ENCODE results near the gene POLR2L.

POLR2L gene

GRCh38 chr11:837189-837989, 4.9 kb downstream of the POLR2L start:
- DNase-seq, result no peak

DNA sequence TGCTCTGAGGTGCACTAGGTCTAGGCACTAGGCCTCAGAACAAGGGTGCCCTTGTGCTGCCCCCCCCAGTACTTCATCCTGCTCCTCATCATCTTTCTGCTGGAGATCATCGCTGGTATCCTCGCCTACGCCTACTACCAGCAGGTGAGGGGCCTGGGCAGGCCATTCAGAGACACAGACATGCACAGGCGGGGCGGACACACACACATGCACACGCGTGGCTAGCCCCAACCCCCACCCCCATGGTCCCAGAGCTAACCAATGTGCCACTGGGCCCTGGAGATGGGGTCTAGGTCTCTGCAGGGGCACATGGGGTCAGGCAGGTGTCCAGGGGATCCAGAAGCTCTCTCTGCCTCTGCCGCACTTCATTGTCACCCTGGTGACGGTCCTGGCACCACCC, 5.6 kb downstream of the POLR2L start:
- DNase-seq, result no peak

GRCh38 chr11:836274-836673, 6.1 kb downstream of the POLR2L start:
- no peak for DNase-seq

DNA sequence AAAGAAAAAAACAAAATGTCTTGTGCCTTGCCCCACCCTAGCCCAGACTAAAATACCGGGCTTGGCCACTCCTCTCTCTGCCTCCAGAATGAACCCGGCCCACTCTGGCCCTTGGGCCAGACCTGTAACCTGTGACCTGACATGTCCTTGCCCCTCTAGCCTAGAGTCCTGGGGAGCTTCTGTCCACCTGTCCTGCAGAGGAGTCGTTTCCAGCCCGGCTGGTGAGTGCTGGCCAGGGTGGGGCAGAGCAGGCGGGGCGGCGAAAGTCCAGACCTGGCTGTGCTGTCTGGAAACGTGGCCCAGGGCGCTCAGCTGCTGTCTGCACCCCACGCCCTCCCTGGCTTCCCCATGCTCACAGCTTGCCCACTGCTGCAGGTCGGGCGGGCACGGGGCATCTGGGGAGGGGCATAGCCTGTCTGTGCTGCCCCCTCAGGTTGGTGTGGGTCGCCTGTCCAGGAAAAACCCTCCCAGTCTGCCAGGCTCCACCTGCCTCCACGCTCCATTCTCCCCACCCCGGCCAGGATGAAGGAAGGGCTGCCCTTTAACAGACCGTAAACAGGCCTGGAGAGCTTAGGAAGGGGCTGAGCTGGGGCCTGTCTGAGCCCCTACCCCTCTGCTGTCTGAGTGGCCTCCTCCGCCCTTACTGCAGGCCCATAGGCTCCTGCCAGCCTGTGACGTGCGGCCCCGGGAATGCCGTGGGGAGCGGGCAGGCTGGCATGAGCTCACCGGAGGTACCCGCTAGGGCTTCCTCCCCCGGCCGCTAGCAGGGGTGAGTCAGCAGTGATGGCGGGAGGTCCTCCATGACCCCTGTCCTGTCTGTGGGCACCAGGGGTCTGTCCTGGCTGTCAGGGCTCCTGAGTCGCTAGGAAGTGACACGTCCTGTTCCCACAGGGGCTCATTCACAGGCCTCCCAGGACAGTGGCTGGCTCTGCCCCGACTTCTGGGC, 7.7 kb downstream of the POLR2L start:
- no peak for DNase-seq

DNA sequence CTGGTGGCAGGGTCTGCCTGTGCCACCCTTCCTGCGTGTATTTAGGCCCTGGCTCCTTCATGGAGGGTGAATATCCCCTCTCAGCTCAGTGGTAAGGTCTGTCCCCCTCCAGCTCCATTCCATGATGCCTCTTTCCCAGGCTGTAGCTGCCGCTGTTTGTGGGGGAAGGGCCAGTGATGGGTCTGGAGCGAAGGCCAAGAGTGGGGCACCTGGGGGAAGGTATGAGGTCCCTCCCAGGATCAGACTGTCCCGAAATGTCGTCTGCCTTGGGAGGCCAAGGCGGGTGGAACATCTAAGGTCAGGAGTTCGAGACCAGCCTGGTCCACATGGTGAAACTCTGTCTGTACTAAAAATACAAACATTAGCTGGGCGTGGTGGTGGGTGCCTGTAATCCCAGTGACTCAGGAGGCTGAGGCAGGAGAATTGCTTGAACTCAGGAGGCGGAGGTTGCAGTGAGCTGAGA, 8.4 kb downstream of the POLR2L start:
- no peak for DNase-seq

DNA sequence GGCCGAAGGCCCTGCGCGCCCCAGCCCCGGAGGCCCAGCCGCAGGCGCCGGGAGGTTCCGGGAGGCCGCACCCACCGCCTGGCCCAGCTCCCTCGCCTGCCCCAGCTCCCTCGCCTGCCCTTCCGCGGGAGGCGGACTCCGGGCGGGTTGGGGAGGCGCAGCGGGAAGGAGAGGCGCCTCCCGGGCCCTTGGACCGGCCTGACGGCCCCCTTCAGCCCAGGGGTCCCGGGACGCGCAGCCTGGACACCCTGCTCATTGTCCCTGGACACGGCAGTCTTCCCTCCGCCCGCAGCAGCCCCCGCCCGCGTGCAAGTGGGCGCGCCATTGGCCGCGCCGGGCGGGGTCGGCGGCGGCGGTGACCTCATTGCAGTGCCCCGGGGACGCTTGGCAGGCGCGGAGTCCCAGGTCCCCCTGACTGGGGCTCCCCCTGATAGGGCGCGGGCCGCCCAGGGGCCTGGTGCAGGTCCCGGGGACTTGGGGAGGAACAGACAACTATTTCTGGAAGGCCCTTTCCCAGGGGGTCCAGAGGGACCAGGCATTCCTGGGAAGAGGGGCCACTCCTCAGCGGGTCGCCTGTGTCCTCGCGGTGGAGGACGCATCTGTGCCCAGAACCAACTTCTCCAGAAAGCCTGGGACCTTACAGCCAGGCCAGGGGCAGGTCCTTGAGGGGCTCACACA, 9.1 kb downstream of the POLR2L start:
- no peak for DNase-seq

DNA sequence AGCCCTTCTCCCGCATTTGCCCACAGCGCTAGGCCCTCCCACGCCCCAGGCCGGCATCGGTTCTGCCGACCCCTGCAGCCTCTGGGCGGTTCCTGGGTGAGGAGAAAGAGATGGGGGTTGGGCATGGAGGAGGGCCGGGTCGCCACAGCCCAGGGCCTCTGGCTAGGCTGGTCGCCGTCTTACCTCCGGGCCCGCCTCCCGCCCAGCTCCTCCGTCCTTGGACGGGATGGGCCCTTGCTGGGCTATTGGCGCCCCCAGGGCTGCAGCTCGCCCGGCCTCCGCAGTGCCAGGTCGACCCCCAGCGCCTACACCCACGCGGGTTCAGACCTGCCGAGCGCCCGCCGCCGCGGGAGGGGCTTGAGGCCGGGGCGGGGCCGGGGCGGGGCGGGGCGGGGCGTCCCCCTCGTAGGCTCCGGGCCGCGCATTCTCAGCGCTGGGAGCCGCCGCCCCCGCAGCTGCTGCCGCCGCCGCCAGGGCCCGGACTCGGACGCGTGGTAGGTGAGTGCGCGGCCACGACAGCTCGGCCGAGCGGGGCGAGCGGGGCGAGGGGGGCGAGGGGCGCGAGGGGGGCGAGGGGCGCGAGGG, 9.7 kb downstream of the POLR2L start, which contains the start of gene CD151:
Gene CD151 (plus strand): TSS at position 424 of the 585 bp plus-strand sequence. CDS start 3,118 bp downstream, outside the sequence.
- DNase-seq, result no peak

GRCh38 chr11:831961-832528, 10.3 kb downstream of the POLR2L start:
- no peak for DNase-seq

DNA sequence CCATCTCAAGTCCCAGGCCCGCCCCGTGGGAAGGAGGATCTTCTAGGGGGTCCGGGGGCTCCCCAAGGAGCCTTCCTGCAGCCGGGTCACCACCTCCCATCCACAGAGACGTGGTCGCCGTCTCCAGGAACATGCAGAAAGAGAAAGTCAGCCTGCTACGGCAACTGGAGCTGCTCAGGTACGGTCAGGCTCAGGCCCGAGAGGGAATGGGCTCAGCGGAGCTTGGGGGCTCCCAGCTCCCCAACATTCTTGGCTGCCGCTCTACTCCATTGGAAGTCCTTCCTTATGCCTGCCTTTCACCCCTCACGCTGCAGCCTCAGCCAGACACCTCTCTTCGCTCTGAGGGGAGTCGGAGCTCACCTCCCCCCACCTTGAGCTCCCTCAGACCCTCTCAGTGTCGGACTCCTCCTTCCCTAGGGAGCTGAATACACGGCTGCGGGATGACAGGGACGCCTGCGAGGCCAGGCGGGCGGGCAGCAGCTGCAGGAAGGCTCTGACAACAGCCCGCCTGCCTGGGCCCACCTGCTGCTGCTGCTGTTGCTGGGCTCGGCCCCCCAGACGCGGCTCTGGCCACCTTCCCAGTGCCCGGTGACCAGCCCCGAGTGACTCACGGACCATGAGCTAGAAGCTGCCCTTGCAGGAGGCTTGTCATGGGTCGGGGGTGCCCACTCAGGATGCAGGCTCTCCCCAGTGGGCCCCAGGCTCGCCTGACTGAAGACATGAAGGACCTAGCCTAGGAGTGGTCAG, 11.0 kb downstream of the POLR2L start:
- no peak for DNase-seq

- DNase-seq, result peak; percentile 84
Observed at GRCh38 chr11:830295-831117, 11.8 kb downstream of the POLR2L start.

- no peak for DNase-seq
Observed at GRCh38 chr11:829847-830294, 12.5 kb downstream of the POLR2L start.

DNA sequence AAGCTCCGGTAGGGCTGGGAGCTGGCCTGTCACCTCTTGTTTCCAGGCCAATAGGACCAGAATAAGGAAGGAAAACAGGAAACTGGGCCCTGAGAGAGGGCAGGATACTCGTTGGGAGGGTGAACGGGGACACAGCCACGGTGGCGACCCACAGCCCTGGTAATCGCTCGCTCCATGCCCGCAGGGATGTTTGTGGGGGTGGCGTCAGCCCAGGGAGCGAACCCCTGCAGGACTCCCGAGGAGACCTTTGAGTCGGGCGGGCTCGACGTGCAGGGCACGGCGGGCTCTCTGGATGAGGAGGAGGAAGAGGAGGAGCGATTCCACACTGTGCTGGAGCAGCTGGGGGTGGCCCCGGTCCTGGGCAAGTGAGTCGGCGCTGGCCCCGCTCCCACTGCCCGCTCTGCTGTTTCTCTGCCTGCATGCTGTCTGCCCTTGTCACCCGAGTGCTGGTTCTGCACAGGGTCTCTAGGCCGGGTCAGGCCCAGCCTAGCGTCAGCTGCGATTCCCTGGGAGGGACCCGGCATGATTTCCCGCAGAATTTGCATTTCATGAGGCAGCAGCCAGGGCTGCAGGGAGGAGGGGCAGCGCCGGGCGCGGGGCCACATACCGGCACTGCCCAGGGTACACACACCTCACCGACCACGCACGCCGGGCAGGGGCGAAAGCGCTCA, 13.0 kb downstream of the POLR2L start:
- DNase-seq, result peak; percentile 50

- no peak for DNase-seq
Observed at GRCh38 chr11:828506-829175, 13.7 kb downstream of the POLR2L start.

DNA sequence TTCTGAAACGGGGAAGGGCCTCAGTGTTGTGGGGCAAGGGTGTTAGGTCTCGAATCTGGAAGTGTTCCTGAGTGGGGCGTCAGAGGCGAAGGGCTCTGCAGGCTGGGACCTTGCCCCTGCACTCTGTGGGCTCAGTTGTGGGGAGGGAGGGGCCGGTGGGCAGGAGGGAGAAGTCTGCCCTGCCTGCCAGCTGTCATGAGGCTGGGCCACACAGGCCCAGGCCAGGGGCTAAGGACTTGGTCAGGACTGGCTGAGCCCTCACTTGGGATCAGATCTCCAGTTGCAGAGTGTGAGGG, 14.5 kb downstream of the POLR2L start, which contains the start of gene CRACR2B:
Gene CRACR2B (plus strand): TSS at position 23 of the 296 bp plus-strand sequence. CDS start 689 bp downstream, outside the sequence.
- DNase-seq, result no peak

DNA sequence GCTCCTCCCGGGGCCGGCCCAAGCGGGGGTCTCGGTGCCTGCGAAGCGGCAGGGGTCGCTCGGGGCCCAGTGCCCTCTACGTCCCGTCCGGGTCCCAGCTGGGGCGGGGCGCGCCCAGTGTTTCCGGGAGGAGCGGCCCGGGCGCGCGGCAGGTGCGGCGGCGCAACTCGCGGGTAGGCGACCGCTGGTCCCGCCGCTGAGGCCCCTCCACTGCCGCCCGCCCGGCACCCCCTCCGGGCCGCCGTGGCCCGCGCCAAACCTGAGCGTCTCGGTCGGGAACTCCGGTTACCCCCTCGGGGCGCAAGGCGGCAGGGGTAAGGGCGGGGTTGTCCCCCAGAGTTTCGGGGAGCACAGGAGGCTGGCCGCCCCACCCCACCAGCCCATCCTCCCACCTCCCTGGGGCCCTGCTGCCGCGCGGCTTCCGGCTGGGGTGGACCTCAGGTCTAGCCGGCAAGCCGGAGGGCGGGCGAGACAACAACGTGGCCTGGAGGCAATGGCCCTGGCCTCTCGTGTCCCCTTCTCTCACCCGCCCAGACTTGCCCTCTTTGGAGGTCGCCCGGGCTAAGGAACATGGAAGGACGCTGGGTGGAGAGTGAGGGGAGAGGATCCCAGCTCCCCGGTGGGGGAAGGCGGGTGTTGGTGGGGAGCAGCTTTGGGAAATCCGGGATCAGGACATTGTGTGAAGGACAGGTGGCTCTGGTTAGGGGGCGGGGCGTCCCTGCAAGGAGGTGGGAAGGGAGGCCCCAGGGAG, 15.0 kb downstream of the POLR2L start:
- DNase-seq, result no peak

- no peak for DNase-seq
Observed at GRCh38 chr11:826836-827145, 15.5 kb downstream of the POLR2L start.

GRCh38 chr11:826227-826621, 16.1 kb downstream of the POLR2L start:
- no peak for DNase-seq

DNA sequence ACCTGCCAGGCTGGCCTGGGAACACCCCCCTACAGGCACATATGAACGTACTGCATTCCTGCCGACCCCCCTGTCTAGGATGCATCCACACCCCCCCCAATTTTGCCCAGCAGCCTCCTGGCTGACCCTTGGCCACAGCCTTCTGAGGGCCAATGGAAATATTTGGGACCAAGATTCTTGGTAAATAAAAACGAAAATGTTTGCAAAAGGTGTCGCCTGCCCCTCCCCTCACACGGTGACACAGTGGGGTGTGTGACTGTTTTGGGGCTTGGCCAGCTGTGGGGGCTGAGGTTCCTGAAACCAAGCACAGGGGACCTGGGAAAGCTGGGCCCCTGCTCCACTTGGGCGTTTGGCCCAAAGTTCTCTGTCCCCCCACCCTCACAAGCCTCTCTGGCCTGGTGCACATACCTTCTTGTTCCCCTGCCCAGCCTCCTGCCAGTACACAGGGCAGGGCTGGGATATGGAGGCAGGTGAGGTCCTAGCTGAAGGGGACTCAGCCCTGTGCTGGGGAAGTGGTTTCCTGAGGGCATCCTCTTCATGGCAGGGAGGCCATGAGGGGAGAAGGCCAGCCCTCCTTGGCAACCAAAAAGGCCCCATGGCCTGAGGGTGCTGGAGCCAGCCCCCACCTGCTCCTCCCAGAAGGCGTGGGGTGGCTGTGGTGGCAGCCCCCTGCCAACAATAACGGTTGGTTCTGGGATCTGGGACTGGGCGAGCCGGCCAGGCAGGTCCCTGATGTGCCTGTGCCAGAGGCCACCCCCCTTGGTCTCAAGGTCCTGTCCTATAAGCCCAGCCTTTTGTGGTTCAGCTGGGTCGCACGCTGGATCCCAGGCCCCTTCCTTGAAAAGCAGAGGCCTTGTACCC, 16.7 kb downstream of the POLR2L start:
- DNase-seq, result no peak

Measured in NCI-H1048 (cell line).